HG02759 (cell line): ENCODE results near the gene COQ5.

Experiments used
- ATAC-seq: cut with Tn5 transposase; IDR thresholded peaks from one replicate; pipeline ENCODE4 v1.9.1; 2021; ENCODE audit warnings: mild to moderate bottlenecking, moderate library complexity; ENCODE audit not compliant: unreplicated experiment

COQ5 gene

DNA sequence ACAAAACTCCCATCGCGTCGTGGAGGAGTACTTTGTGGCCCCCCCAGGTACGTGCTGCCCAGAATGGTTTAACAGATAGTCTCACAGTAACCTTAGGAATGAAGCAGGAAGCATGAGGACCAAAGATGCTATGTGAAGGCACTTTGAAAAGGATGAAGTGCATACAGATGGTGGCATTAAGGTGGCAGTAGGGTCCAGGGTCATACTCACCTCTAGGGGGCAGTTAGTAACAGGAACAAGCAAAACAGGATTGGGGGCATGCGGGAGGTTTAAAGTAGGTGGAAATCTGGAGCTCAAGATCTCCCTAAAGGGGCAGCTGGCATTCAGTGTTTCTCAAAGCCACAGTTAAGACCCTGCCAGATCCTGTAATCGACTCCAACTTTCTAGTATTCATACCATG, 71.8 kb downstream of the COQ5 start:
- ATAC-seq: no peak

- ATAC-seq: no peak
Measured at GRCh38 chr12:120455302-120455701, 73.7 kb downstream of the COQ5 start.

DNA sequence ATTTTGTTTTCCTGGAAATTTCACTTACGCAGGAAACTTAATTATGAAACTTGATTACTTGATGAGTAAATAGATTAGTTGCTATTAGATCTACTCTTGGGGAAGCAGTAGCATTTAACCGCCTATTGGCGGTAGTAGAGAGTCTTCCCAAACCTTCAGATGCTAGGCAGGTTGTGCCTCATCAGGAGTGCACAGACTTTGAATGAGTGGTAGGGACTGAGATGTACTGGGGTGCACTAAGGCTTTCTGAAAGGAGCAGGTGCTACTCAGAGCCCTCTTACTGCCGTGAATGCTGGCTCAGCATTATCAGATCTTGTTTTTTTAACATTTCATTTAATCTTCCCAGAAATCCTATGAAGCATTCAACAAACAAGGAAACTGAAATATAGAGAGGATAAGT, 75.0 kb downstream of the COQ5 start:
- no peak for ATAC-seq
